ENCODE data around the gene ECT2L. TPM values are rescaled to one million over a fixed set of nuclear protein-coding genes. Genes with fewer than 3 reads are reported as not detected.

The ECT2L gene
- total RNA-seq, 1 experiment from 2014 or later = not detected

- no peak for DNase-seq
- Histone ChIP-seq H4K20me1 (ENCODE audit: control insufficient read depth, insufficient read depth, insufficient read length) (no peaks in the 10 kb centered on the region), H3K4ac (ENCODE audit: low read depth, low read length) (no peak overlapping the region), H2BK5ac (ENCODE audit: insufficient read length, low read length) (no peak overlapping the region), H3K27ac (ENCODE audit: insufficient read length, low read depth, low read length) (no peak overlapping the region), H2AK5ac (ENCODE audit: insufficient read length, low read length) (no peak overlapping the region), H3K18ac (ENCODE audit: insufficient read length, low read depth, low read length) (no peak overlapping the region), H2BK12ac (ENCODE audit: insufficient read length, low read depth, low read length) (no peak overlapping the region), H3K27me3 (ENCODE audit: insufficient read depth, low read length) (no peaks in the 10 kb centered on the region), H4K8ac (replicated peaks; ENCODE audit: insufficient read length, low read depth, low read length) (no peak overlapping the region), H3K56ac (ENCODE audit: insufficient read length, low read depth, low read length) (no peak overlapping the region), H3K9me3 (ENCODE audit: control insufficient read depth, low read depth, low read length) (no peaks in the 10 kb centered on the region), H3K79me2 (ENCODE audit: insufficient read depth, low read length) (no peaks in the 10 kb centered on the region), H3K79me1 (ENCODE audit: insufficient read depth, low read depth, low read length, poor library complexity, severe bottlenecking) (no peaks in the 10 kb centered on the region), H2BK15ac (ENCODE audit: low read depth, low read length) (no peak overlapping the region), H3K9ac (ENCODE audit: extremely low read depth, insufficient read length, low read length) (no peak overlapping the region), H3K4me1 (ENCODE audit: insufficient read depth, low read length) (no peaks in the 10 kb centered on the region), H3K23me2 (ENCODE audit: insufficient read length, low read depth, low read length, poor library complexity, severe bottlenecking) (no peaks in the 10 kb centered on the region), H4K91ac (ENCODE audit: insufficient read length, low read depth, low read length) (no peak overlapping the region), H3K4me2 (ENCODE audit: insufficient read depth, insufficient read length, low read length) (no peak overlapping the region), H2AFZ (ENCODE audit: low read length) (no peak overlapping the region), H3T11ph (ENCODE audit: low read length) (no peak overlapping the region), H2BK20ac (ENCODE audit: low read depth, low read length, poor library complexity, severe bottlenecking) (no peak overlapping the region), H3K14ac (ENCODE audit: insufficient read depth, low read length) (no peak overlapping the region), H2BK120ac (ENCODE audit: low read depth, low read length, poor library complexity, severe bottlenecking) (no peak overlapping the region), H3K23ac (ENCODE audit: insufficient read length, low read depth, low read length) (no peak overlapping the region), H4K5ac (ENCODE audit: insufficient read length, low read depth, low read length) (no peak overlapping the region)
- Mint-ChIP-seq H3K9me3 (peaks cover 0 to 3% of the 10 kb centered on the region in 2 experiments; a peak in 1 of 5 replicates), H3K36me3 (ENCODE audit: insufficient read depth in 1 of 3, low read depth in 3 of 3) (no peaks in the 10 kb centered on the region), H3K4me1 (peaks cover 3 to 6% of the 10 kb centered on the region in 2 experiments; a peak in 2 of 4 replicates), H3K4me3 (no peak overlapping the region), H3K27ac (no peak overlapping the region), H3K27me3 (ENCODE audit: low read depth) (no peaks in the 10 kb centered on the region; the same call in 1 of the 2 replicates)
- no peak for TF ChIP-seq CTCF (conservative IDR thresholded peaks at IDR 0.05)
- no CpG with 5 or more reads among the region's 10 CpGs for WGBS (ENCODE audit: extremely low coverage, insufficient read length, low lambda C conversion rate)
Measured at GRCh38 chr6:138857775-138858174, 61.9 kb downstream of the ECT2L start.
